ENCODE results near the gene TMEM131L.

Gene TMEM131L

DNA sequence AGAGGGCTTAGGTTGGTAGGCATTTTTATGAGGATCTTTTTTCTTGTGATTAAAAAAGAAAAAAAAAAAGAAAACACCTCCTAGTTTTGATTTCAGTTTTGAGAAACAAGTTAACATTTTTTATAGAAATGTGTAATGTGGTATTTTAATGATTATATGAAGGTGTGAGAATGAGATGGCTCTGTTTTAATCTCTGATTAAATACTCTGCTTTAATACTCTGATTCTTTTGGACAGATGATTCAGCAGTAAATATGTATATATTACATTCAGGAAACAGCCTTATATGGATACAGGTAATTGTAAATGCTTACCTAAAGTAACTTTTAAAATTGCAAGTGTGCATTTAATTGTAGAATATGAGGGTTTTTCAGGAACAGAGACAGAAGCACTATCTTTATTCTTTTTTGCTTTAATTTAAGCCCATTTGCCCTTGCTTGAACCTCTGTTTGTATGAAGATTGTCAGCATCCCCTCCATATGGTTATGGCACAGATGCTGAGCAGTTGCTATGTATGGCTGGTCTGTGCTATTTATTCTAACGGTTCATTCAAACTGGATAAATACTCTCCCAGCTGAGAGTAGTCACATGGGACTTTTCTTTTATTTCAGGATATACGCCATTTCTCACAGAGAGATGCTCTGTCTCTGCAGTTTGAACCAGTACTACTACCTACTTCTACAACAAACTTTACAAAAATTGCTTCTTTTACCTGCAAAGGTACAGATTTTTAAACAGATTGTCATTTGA is 117.0 kb downstream of the TMEM131L start:
- TF ChIP-seq REST (IDR thresholded peaks at IDR 0.05; ENCODE audit: low read depth) (no peak), TCF12 (IDR thresholded peaks at IDR 0.05; ENCODE audit: low read depth) (no peak), EGR1 (IDR thresholded peaks at IDR 0.05) (no peak), TAF1 (IDR thresholded peaks at IDR 0.05; ENCODE audit: low read depth) (no peak), YY1 (IDR thresholded peaks at IDR 0.05; ENCODE audit: low read depth) (no peak), ZBTB7A (IDR thresholded peaks at IDR 0.05; ENCODE audit: low read depth) (no peak), CEBPB (IDR thresholded peaks at IDR 0.05) (no peak), RAD21 (IDR thresholded peaks at IDR 0.05; ENCODE audit: low read depth) (no peak), CREB1 (IDR thresholded peaks at IDR 0.05; ENCODE audit: low read depth) (no peak), NFIC (IDR thresholded peaks at IDR 0.05) (no peak), FOXM1 (IDR thresholded peaks at IDR 0.05; ENCODE audit: borderline replicate concordance, low read depth) (no peak), TEAD4 (IDR thresholded peaks at IDR 0.05) (no peak), EP300 (IDR thresholded peaks at IDR 0.05; ENCODE audit: borderline replicate concordance) (no peak)
- TF ChIP-seq, protein P1, sequence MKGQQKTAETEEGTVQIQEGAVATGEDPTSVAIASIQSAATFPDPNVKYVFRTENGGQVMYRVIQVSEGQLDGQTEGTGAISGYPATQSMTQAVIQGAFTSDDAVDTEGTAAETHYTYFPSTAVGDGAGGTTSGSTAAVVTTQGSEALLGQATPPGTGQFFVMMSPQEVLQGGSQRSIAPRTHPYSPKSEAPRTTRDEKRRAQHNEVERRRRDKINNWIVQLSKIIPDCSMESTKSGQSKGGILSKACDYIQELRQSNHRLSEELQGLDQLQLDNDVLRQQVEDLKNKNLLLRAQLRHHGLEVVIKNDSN (IDR thresholded peaks at IDR 0.05): no peak
- TF ChIP-seq, protein P2, sequence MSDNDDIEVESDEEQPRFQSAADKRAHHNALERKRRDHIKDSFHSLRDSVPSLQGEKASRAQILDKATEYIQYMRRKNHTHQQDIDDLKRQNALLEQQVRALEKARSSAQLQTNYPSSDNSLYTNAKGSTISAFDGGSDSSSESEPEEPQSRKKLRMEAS (IDR thresholded peaks at IDR 0.05): no peak

- TF ChIP-seq CREB1 (IDR thresholded peaks at IDR 0.05; ENCODE audit: low read depth) (no peak), RAD21 (IDR thresholded peaks at IDR 0.05; ENCODE audit: low read depth) (no peak), TCF12 (IDR thresholded peaks at IDR 0.05; ENCODE audit: low read depth) (no peak), ZBTB7A (IDR thresholded peaks at IDR 0.05; ENCODE audit: low read depth) (no peak), YY1 (IDR thresholded peaks at IDR 0.05; ENCODE audit: low read depth) (no peak), TEAD4 (IDR thresholded peaks at IDR 0.05) (no peak), EGR1 (IDR thresholded peaks at IDR 0.05) (no peak), NFIC (IDR thresholded peaks at IDR 0.05) (no peak)
- TF ChIP-seq, protein P2 (IDR thresholded peaks at IDR 0.05): no peak
These were observed 118.9 kb downstream of the TMEM131L start for GRCh38 chr4:153585026-153585425.

DNA sequence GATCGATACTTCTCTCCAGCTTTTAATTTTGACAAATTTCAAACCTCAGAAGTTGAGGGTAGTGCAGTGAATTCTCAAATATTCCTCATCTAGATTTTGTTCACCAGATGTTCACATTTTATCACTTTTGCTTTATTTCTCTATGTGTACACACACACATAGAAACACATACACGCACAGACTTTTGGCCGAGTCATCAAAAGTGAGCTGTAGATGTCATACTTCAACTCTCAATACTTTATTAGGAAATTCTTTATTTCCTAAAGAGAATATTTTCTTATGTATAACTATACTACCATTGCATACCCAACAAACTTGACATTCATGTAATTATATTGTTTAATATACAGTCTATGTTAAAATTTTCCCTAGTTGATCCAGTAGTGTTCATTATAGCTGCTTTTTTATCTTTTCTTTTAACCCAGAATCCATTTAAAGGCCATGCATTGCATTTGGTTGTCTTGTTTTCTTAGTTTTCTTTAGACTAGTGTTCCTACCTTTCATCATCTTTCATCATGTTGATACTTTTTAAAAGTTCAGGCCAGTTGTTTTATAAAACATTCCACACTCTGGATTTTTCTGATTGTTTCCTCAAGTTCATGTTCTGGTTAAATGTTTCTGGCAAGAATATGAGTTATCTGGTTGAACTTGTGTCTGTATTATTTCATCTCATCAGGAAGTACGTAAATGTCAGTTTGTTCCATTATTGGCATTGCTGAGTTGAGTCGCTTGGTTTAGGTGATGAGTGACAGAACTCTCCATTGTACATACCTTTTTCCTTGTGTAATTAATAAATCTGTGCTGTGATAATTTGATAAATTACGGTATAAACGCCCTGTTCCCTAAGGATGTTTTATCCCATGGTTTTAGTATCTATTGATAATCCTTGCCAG is 123.8 kb downstream of the TMEM131L start:
- TF ChIP-seq TEAD4 (IDR thresholded peaks at IDR 0.05) (no peak), EP300 (IDR thresholded peaks at IDR 0.05; ENCODE audit: borderline replicate concordance) (no peak), ZBTB7A (IDR thresholded peaks at IDR 0.05; ENCODE audit: low read depth) (no peak), RAD21 (IDR thresholded peaks at IDR 0.05; ENCODE audit: low read depth) (no peak), NFIC (IDR thresholded peaks at IDR 0.05) (no peak), CREB1 (IDR thresholded peaks at IDR 0.05; ENCODE audit: low read depth) (no peak), TCF12 (IDR thresholded peaks at IDR 0.05; ENCODE audit: low read depth) (no peak), YY1 (IDR thresholded peaks at IDR 0.05; ENCODE audit: low read depth) (no peak), REST (IDR thresholded peaks at IDR 0.05; ENCODE audit: low read depth) (no peak), TAF1 (IDR thresholded peaks at IDR 0.05; ENCODE audit: low read depth) (no peak), CEBPB (IDR thresholded peaks at IDR 0.05) (no peak), EGR1 (IDR thresholded peaks at IDR 0.05) (no peak)
- TF ChIP-seq, protein P1 (IDR thresholded peaks at IDR 0.05): no peak
- TF ChIP-seq, protein P2 (IDR thresholded peaks at IDR 0.05): no peak

DNA sequence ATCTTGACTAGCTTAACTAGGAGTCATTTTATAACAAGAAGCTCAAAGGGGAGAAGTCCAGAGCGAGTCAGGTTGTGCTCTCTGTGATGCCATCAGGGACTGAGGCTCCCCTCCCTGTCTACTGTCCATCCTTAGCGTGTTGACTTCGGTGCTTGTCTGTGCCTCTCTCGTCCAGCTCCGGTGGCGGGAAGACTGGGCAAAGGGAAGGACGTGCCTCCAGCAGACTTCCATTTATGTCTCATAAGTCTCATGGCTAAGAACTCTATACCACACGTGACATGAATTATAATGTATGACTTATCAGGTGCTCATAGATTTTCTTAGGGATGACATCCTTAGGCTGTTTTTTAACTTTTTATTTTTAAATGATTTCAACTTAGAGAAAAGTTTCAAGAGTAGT is 125.3 kb downstream of the TMEM131L start:
- no peak for TF ChIP-seq YY1 (IDR thresholded peaks at IDR 0.05; ENCODE audit: low read depth)
- no peak for TF ChIP-seq ZBTB7A (IDR thresholded peaks at IDR 0.05; ENCODE audit: low read depth)
- TF ChIP-seq, protein P2 (IDR thresholded peaks at IDR 0.05): no peak
- TF ChIP-seq TAF1 (IDR thresholded peaks at IDR 0.05; ENCODE audit: low read depth): no peak
- TF ChIP-seq CEBPB (IDR thresholded peaks at IDR 0.05): no peak
- no peak for TF ChIP-seq REST (IDR thresholded peaks at IDR 0.05; ENCODE audit: low read depth)
- no peak for TF ChIP-seq FOXM1 (IDR thresholded peaks at IDR 0.05; ENCODE audit: borderline replicate concordance, low read depth)
- no peak for TF ChIP-seq EP300 (IDR thresholded peaks at IDR 0.05; ENCODE audit: borderline replicate concordance)
- no peak for TF ChIP-seq TEAD4 (IDR thresholded peaks at IDR 0.05)
- no peak for TF ChIP-seq TCF12 (IDR thresholded peaks at IDR 0.05; ENCODE audit: low read depth)
- no peak for TF ChIP-seq CREB1 (IDR thresholded peaks at IDR 0.05; ENCODE audit: low read depth)
- no peak for TF ChIP-seq NFIC (IDR thresholded peaks at IDR 0.05)
- TF ChIP-seq, protein P1 (IDR thresholded peaks at IDR 0.05): no peak
- no peak for TF ChIP-seq EGR1 (IDR thresholded peaks at IDR 0.05)
- TF ChIP-seq RAD21 (IDR thresholded peaks at IDR 0.05; ENCODE audit: low read depth): no peak

Data from Ishikawa (cell line).